GM23338 (cell line): ENCODE results near the gene HADHB. TPM values are rescaled to one million over a fixed set of nuclear protein-coding genes. Genes with fewer than 3 reads are reported as not detected.
A peak's percentile ranks its signal among the peaks of the same experiment; 100 is the strongest.

Experiments used
- ATAC-seq: fragments of 200-7000 bp; cut with Tn5 transposase; 3 replicates; pipeline ENCODE4 v1.9.1; 2020
- DNase-seq: peaks from one replicate; pipeline ENCODE4 v3.0.0-alpha.2; 2015; ENCODE audit warnings: low spot score
- H2AFZ ChIP-seq: fragments of 200-600 bp; sonication (generic); 2 replicates; pipeline ENCODE4 v1.8.0; 2016; ENCODE audit warnings: antibody characterized with exemption, mild to moderate bottlenecking, moderate library complexity
- H3F3A ChIP-seq: fragments of 200-600 bp; sonication (generic); replicated peaks from 2 replicates; pipeline ENCODE4 v1.8.0; 2017; ENCODE audit warnings: antibody characterized with exemption, mixed run types, low read depth
- H3K27ac ChIP-seq: fragments of 200-600 bp; sonication (generic); 2 replicates; pipeline ENCODE4 v1.6.1; 2016; ENCODE audit warnings: low read depth
- H3K27me3 ChIP-seq: fragments of 200-600 bp; sonication (generic); 2 replicates; pipeline ENCODE4 v1.8.0; 2016; ENCODE audit warnings: mild to moderate bottlenecking, mixed run types, moderate library complexity; ENCODE audit not compliant: insufficient read depth
- H3K36me3 ChIP-seq: fragments of 200-600 bp; sonication (generic); 2 replicates; pipeline ENCODE4 v1.8.0; 2016; ENCODE audit warnings: mild to moderate bottlenecking; ENCODE audit not compliant: insufficient read depth
- H3K4me1 ChIP-seq: fragments of 200-600 bp; sonication (generic); 2 replicates; pipeline ENCODE4 v1.8.0; 2016; ENCODE audit warnings: mild to moderate bottlenecking, moderate library complexity; ENCODE audit not compliant: insufficient read depth
- H3K4me2 ChIP-seq: fragments of 200-600 bp; sonication (generic); 2 replicates; pipeline ENCODE4 v1.7.1; 2017; ENCODE audit warnings: mixed run types
- H3K4me3 ChIP-seq: fragments of 200-600 bp; sonication (generic); 2 replicates; pipeline ENCODE4 v1.6.1; 2016; ENCODE audit warnings: mixed run types
- H3K79me2 ChIP-seq: fragments of 200-600 bp; sonication (generic); replicated peaks from 2 replicates; pipeline ENCODE4 v1.8.0; 2017; ENCODE audit warnings: mild to moderate bottlenecking; ENCODE audit not compliant: insufficient read depth
- H3K9me2 ChIP-seq: fragments of 200-600 bp; sonication (generic); 2 replicates; pipeline ENCODE4 v1.8.0; 2017; ENCODE audit not compliant: insufficient read depth
- H4K20me1 ChIP-seq: fragments of 200-600 bp; sonication (generic); replicated peaks from 2 replicates; pipeline ENCODE4 v1.8.0; 2017; ENCODE audit warnings: mild to moderate bottlenecking; ENCODE audit not compliant: insufficient read depth
- H3K27ac Mint-ChIP-seq: 2 replicates; pipeline ENCODE4 v1.8.0; 2020; ENCODE audit warnings: inconsistent platforms, mild to moderate bottlenecking, moderate library complexity, mixed read lengths
- H3K27me3 Mint-ChIP-seq: 3 replicates; pipeline ENCODE4 v1.8.0; 2022; ENCODE audit warnings: low read depth, mild to moderate bottlenecking, moderate library complexity, mixed read lengths, inconsistent platforms; ENCODE audit not compliant: insufficient read depth, poor library complexity
- H3K36me3 Mint-ChIP-seq: 3 replicates; pipeline ENCODE4 v1.8.0; 2021; ENCODE audit warnings: low read depth, mild to moderate bottlenecking, inconsistent platforms, moderate library complexity, mixed read lengths
- H3K4me1 Mint-ChIP-seq: 3 replicates; pipeline ENCODE4 v1.8.0; 2020; ENCODE audit warnings: mild to moderate bottlenecking, inconsistent platforms, mixed read lengths
- H3K4me3 Mint-ChIP-seq: 3 replicates; pipeline ENCODE4 v1.8.0; 2021; ENCODE audit warnings: moderate library complexity, mild to moderate bottlenecking, inconsistent platforms, mixed read lengths
- H3K9me3 Mint-ChIP-seq: 3 replicates; pipeline ENCODE4 v1.8.0; 2020; ENCODE audit warnings: moderate library complexity, mild to moderate bottlenecking, inconsistent platforms, mixed read lengths
- CREB1 ChIP-seq: fragments of 250-450 bp; sonication (Bioruptor Pico); IDR thresholded peaks from 2 replicates; pipeline ENCODE4 v1.5.0; 2020; ENCODE audit warnings: low read depth, mild to moderate bottlenecking, moderate library complexity
- EZH2 ChIP-seq: fragments of 200-600 bp; sonication (generic); IDR thresholded peaks from one replicate; pipeline ENCODE4 v1.8.0; 2017; ENCODE audit warnings: antibody characterized with exemption, mild to moderate bottlenecking, low read depth; ENCODE audit not compliant: unreplicated experiment
- EZH2phosphoT487 ChIP-seq: fragments of 200-600 bp; sonication (generic); IDR thresholded peaks from one replicate; pipeline ENCODE4 v1.8.1; 2018; ENCODE audit warnings: antibody characterized with exemption; ENCODE audit not compliant: unreplicated experiment
- JUNB ChIP-seq: IDR thresholded peaks from one replicate; pipeline ENCODE4 v1.6.1; 2016; ENCODE audit warnings: antibody characterized with exemption; ENCODE audit not compliant: unreplicated experiment
- NANOG ChIP-seq: IDR thresholded peaks from 2 replicates; pipeline ENCODE4 v1.6.1; 2016; ENCODE audit warnings: antibody characterized with exemption, borderline replicate concordance
- POLR2AphosphoS5 ChIP-seq: IDR thresholded peaks from 2 replicates; pipeline ENCODE4 v1.6.1; 2016; ENCODE audit warnings: antibody characterized with exemption, low read depth
- REST ChIP-seq: IDR thresholded peaks from one replicate; pipeline ENCODE4 v1.6.1; 2018; ENCODE audit warnings: antibody characterized with exemption; ENCODE audit not compliant: unreplicated experiment
- STAT1 ChIP-seq: IDR thresholded peaks from one replicate; pipeline ENCODE4 v1.6.1; 2016; ENCODE audit warnings: antibody characterized with exemption; ENCODE audit not compliant: unreplicated experiment
- ZNF114 ChIP-seq: fragments of 250-450 bp; sonication (Bioruptor Pico); IDR thresholded peaks from 2 replicates; pipeline ENCODE4 v1.5.0; 2020; ENCODE audit warnings: mild to moderate bottlenecking, moderate library complexity
- ZNF331 ChIP-seq: fragments of 250-450 bp; sonication (Bioruptor Pico); IDR thresholded peaks from 2 replicates; pipeline ENCODE4 v1.5.0; 2020; ENCODE audit warnings: low read depth, mild to moderate bottlenecking, moderate library complexity
- ZNF462 ChIP-seq: fragments of 250-450 bp; sonication (Bioruptor Pico); IDR thresholded peaks from 2 replicates; pipeline ENCODE4 v1.5.0; 2020; ENCODE audit warnings: mild to moderate bottlenecking, moderate library complexity
- polyA plus RNA-seq: library from polyadenylated mRNA; unstranded; fragments of >200 nt; fragmentation: Nextera tagmentation; extraction: Ambion mirVana; gene quantifications from 2 replicates; pipeline ENCODE4 v1.2.1, GENCODE V29; 2016
- total RNA-seq: library from RNA; depleted of rRNA; stranded (reverse); fragments of >200 nt; shearing (Covaris generic); gene quantifications from 2 replicates; pipeline ENCODE4 v1.2.3, GENCODE V29; 2014
- TF ChIP-seq, protein P1 (sequence below), 2 experiments: fragments of 200-600 bp in 1 of 2; sonication (generic) in 1 of 2; conservative IDR thresholded peaks; 2 replicates each; pipeline versions ENCODE4 v1.5.1 to v1.6.1; 2016 to 2017; ENCODE audit warnings: antibody characterized with exemption in 2 of 2, low read depth in 2 of 2, mild to moderate bottlenecking in 2 of 2, moderate library complexity in 1 of 2
- TF ChIP-seq, protein P2 (sequence below): IDR thresholded peaks from 2 replicates; pipeline ENCODE4 v1.6.1; 2016; ENCODE audit warnings: antibody characterized with exemption

HADHB gene
- total and polyA plus RNA-seq, 2 experiments from 2014 or later: 41.1 to 43.4 TPM

DNA sequence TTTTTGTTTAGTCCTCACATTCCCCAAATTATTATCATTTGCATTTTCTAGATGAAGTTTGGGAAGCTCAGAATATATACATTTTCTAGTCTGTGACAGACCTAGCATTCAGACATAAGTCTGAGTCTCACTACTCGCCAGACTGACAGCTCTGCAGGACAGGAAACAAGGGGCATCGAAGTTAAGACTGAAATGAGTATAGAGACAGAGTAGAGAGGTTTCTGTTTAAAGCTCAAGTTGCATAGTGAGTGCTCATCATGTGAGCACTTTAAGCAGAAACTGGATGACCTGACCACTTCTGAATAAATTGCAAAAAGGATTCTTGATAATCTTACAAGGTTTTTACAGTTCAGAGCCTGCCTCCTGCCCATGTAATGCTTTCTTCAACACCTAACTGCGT lies 1.1 kb downstream of the HADHB start:
- H3K27me3 ChIP-seq: no peaks in the 10 kb centered on the region
- peaks cover 11% of the 10 kb centered on the region for H3F3A ChIP-seq
- no peak overlapping the region for H3K27ac ChIP-seq
- Mint-ChIP-seq H3K4me1 (peaks cover 18% of the 10 kb centered on the region), H3K36me3 (no peaks in the 10 kb centered on the region), H3K9me3 (no peaks in the 10 kb centered on the region), H3K4me3 (peak overlapping the region; percentile 96), H3K27me3 (peaks cover 4% of the 10 kb centered on the region), H3K27ac (no peak overlapping the region)
- no peaks in the 10 kb centered on the region for H3K36me3 ChIP-seq
- H4K20me1 ChIP-seq: peaks cover 8% of the 10 kb centered on the region
- no peaks in the 10 kb centered on the region for H3K9me2 ChIP-seq
- H2AFZ ChIP-seq: peak overlapping the region; percentile 90
- peaks cover 90% of the 10 kb centered on the region for H3K79me2 ChIP-seq
- TF ChIP-seq EZH2phosphoT487 (no peak), JUNB (no peak), NANOG (no peak), EZH2 (no peak), REST (no peak), STAT1 (no peak), ZNF331 (CRISPR knock-in tag) (no peak), POLR2AphosphoS5 (no peak), CREB1 (CRISPR knock-in tag) (no peak), ZNF462 (CRISPR knock-in tag) (no peak), ZNF114 (no peak)
- TF ChIP-seq, protein P1, sequence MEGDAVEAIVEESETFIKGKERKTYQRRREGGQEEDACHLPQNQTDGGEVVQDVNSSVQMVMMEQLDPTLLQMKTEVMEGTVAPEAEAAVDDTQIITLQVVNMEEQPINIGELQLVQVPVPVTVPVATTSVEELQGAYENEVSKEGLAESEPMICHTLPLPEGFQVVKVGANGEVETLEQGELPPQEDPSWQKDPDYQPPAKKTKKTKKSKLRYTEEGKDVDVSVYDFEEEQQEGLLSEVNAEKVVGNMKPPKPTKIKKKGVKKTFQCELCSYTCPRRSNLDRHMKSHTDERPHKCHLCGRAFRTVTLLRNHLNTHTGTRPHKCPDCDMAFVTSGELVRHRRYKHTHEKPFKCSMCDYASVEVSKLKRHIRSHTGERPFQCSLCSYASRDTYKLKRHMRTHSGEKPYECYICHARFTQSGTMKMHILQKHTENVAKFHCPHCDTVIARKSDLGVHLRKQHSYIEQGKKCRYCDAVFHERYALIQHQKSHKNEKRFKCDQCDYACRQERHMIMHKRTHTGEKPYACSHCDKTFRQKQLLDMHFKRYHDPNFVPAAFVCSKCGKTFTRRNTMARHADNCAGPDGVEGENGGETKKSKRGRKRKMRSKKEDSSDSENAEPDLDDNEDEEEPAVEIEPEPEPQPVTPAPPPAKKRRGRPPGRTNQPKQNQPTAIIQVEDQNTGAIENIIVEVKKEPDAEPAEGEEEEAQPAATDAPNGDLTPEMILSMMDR (conservative IDR thresholded peaks at IDR 0.05; ENCODE audit: low read depth in 2 of 2): no peak
- TF ChIP-seq, protein P2, sequence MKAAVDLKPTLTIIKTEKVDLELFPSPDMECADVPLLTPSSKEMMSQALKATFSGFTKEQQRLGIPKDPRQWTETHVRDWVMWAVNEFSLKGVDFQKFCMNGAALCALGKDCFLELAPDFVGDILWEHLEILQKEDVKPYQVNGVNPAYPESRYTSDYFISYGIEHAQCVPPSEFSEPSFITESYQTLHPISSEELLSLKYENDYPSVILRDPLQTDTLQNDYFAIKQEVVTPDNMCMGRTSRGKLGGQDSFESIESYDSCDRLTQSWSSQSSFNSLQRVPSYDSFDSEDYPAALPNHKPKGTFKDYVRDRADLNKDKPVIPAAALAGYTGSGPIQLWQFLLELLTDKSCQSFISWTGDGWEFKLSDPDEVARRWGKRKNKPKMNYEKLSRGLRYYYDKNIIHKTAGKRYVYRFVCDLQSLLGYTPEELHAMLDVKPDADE: no peak
- ATAC-seq (no peak), DNase-seq (no peak)
- peak overlapping the region; percentile 92 for H3K4me2 ChIP-seq
- H3K4me3 ChIP-seq: peak overlapping the region; percentile 99
- peaks cover 24% of the 10 kb centered on the region for H3K4me1 ChIP-seq
